Prostate gland (tissue), 2 donors: ENCODE measurements around the gene VEPH1. TPM values are rescaled to one million over a fixed set of nuclear protein-coding genes. Genes with fewer than 3 reads are reported as not detected.

Source experiments
- DNase-seq: peaks from one replicate; pipeline ENCODE4 v3.0.0-alpha.2; 2019; ENCODE audit warnings: low spot score
- H3K27ac ChIP-seq, 2 donors: fragments of 200-600 bp; sonication (generic); 2 replicates each; pipeline ENCODE4 v1.5.1; 2017 to 2019
- H3K27me3 ChIP-seq: fragments of 200-600 bp; sonication (generic); replicated peaks from 2 replicates; pipeline ENCODE4 v1.5.1; 2019; ENCODE audit not compliant: insufficient read depth
- H3K36me3 ChIP-seq, 2 donors: fragments of 200-600 bp; sonication (generic); 1 replicate in 1 of 2; 2 replicates in 1 of 2; pipeline versions ENCODE4 v1.5.1 to v1.8.1; 2017 to 2019
- H3K4me1 ChIP-seq: fragments of 200-600 bp; sonication (generic); replicated peaks from 2 replicates; pipeline ENCODE4 v1.5.1; 2019
- H3K4me3 ChIP-seq, 2 donors: fragments of 200-600 bp; sonication (generic); 2 replicates each; pipeline ENCODE4 v1.5.1; 2017 to 2019
- H3K9me3 ChIP-seq: fragments of 200-600 bp; sonication (generic); 2 replicates; pipeline ENCODE4 v1.5.1; 2017
- POLR2A ChIP-seq: fragments of 450-650 bp; IDR thresholded peaks from one replicate; pipeline ENCODE4 v1.6.1; 2016; ENCODE audit warnings: antibody characterized with exemption, mild to moderate bottlenecking
- POLR2AphosphoS5 ChIP-seq: sonication (generic); formaldehyde crosslinking; IDR thresholded peaks from one replicate; pipeline ENCODE4 v1.6.1; 2017; ENCODE audit warnings: antibody characterized with exemption
- WGBS: methylation state at CpG from one replicate; pipeline ENCODE4 v1.1.5; 2018; 5-methylcytosine and 5-hydroxymethylcytosine counted together
- intact Hi-C: fragments of 100-400 bp; cut with DNase I; formaldehyde crosslinking; loops from one replicate; pipeline ENCODE4 v1.14.2; 2022
- total RNA-seq, 2 donors: library from RNA; depleted of rRNA; stranded (reverse); fragments of >200 nt; gene quantifications; one replicate each; pipeline ENCODE4 v1.1.0, GENCODE V29; 2016
- TF ChIP-seq, protein P1 (sequence below), 4 experiments: fragments of 200-600 bp in 2 of 4; fragments of 450-650 bp in 2 of 4; sonication (generic) in 2 of 4; IDR thresholded peaks; 1 replicate in 3 of 4; 2 replicates in 1 of 4; pipeline ENCODE4 v1.5.1; 2016 to 2019; ENCODE audit warnings: antibody characterized with exemption in 4 of 4, mild to moderate bottlenecking in 2 of 4, moderate library complexity in 2 of 4

The VEPH1 gene
- total RNA-seq, 2 donors from 2014 or later, result 1.4 to 3.4 TPM

DNA sequence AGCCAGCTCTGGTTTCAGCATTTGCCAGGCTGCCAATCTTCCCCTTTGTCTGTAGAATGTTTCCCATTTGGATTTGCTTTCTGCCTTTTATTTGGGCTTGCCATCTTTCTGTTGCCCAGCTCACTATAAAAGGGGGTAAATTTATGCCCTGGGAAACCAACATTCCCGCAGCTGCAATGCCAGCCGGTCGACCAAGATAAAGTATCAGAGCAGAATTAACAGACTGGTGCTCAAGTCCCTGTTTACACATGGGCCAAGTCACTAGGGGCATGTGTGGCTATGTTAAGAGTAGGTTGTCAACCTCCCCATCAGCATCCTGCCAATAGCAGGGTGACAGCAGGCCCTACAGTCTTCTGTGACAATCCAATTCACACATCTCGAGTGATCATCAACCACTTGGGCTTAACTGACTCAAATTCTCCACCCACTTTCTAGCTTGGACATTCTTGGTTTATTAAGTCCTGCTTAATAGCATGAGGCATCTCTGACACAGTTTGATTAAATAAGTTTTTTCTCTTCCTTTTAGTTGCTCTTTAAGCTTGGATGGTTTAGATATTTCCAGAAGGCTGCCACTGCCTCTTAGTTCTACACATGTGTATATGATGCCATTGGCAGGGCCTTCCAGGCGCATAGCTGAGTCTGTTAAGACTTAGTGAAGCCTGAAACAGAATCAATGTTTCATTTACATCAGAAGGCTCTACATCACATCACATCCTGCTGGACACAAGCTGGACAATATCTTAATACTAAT is 24.1 kb upstream of the VEPH1 start:
- no peaks in the 10 kb centered on the region for H3K36me3 ChIP-seq
- 74% methylated on average over 5 of the region's 5 CpGs for WGBS
- H3K27ac ChIP-seq, result no peak overlapping the region
- DNase-seq, result no peak
- no peaks in the 10 kb centered on the region for H3K9me3 ChIP-seq
- intact Hi-C loops, result no loop called here
- no peak overlapping the region for H3K4me3 ChIP-seq
- TF ChIP-seq, protein P1, sequence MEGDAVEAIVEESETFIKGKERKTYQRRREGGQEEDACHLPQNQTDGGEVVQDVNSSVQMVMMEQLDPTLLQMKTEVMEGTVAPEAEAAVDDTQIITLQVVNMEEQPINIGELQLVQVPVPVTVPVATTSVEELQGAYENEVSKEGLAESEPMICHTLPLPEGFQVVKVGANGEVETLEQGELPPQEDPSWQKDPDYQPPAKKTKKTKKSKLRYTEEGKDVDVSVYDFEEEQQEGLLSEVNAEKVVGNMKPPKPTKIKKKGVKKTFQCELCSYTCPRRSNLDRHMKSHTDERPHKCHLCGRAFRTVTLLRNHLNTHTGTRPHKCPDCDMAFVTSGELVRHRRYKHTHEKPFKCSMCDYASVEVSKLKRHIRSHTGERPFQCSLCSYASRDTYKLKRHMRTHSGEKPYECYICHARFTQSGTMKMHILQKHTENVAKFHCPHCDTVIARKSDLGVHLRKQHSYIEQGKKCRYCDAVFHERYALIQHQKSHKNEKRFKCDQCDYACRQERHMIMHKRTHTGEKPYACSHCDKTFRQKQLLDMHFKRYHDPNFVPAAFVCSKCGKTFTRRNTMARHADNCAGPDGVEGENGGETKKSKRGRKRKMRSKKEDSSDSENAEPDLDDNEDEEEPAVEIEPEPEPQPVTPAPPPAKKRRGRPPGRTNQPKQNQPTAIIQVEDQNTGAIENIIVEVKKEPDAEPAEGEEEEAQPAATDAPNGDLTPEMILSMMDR (IDR thresholded peaks at IDR 0.05), result no peak
- no peak for TF ChIP-seq POLR2AphosphoS5
- TF ChIP-seq POLR2A, result no peak
- H3K4me1 ChIP-seq, result no peaks in the 10 kb centered on the region
- H3K27me3 ChIP-seq, result no peaks in the 10 kb centered on the region

DNA sequence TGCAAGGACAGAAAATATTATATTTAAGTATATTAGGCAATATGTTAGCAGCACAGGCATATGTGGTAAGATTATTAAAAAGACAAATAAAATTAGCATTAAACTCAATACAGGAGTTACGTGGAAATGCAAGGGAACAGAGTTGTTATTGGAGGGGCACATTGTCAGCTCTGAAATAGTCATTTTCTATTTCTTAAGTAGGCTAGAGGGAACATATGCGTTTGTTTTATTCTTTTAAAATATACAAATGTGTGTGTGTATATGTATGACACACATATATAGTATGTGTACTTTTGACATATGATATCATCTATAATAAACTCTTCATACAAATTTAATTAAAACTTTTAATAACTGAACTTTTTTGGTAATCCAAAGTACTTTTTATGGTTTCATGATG is 22.8 kb upstream of the VEPH1 start:
- H3K27ac ChIP-seq, result no peak overlapping the region
- H3K4me1 ChIP-seq, result no peaks in the 10 kb centered on the region
- no peaks in the 10 kb centered on the region for H3K9me3 ChIP-seq
- no peak for TF ChIP-seq POLR2A
- TF ChIP-seq, protein P1 (IDR thresholded peaks at IDR 0.05), result no peak
- no peak for TF ChIP-seq POLR2AphosphoS5
- no peak overlapping the region for H3K4me3 ChIP-seq
- no peak for DNase-seq
- intact Hi-C loops, result no loop called here
- no peaks in the 10 kb centered on the region for H3K36me3 ChIP-seq
- H3K27me3 ChIP-seq, result no peaks in the 10 kb centered on the region
- WGBS, result 75% methylated on average over 2 of the region's 2 CpGs

DNA sequence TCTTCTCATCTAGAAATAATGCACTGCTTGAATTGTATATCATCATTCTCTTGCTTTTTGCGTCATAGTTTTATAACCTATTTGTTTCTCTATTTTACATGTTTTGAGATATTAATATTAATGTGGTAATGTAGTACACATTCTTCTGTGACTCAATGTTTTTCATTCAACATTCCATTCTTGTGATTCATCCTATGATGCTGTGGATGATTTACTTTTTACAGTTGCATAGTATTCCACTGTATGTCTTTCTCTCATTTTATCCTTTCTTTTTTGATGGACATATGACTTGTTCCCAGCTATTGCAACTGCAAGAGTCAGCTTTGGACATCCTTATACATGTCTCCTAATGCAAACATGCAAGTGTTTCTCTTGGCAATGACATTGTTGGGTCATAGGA is 20.6 kb upstream of the VEPH1 start:
- no peak for DNase-seq
- Histone ChIP-seq H3K4me3 (no peak overlapping the region), H3K36me3 (no peaks in the 10 kb centered on the region), H3K9me3 (no peaks in the 10 kb centered on the region), H3K27me3 (no peaks in the 10 kb centered on the region), H3K27ac (no peak overlapping the region), H3K4me1 (no peaks in the 10 kb centered on the region)
- intact Hi-C loops, result no loop called here
- TF ChIP-seq POLR2A (no peak), POLR2AphosphoS5 (no peak)
- TF ChIP-seq, protein P1 (IDR thresholded peaks at IDR 0.05), result no peak
- WGBS, result 91% methylated on average over 1 of the region's 1 CpG

DNA sequence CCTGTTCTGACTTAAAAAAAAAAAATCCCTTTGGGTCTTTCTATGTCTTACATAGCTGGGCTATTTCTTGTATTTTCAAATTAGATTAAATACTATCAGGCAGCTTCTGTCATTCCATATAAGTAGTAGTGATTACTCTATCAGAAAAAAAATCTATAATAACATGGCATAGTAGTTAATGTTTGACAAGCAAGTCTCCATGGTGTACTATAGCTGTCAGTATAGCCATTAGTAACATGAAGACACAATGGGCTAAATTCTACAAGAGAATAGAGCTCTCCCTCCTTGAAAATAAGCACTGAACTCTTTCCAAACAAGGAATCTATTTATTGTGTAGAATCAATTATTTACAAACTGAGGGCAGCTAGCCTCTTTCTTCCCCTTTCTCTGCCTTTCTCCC is 19.4 kb upstream of the VEPH1 start:
- Histone ChIP-seq H3K27me3 (no peaks in the 10 kb centered on the region), H3K27ac (no peak overlapping the region), H3K36me3 (no peaks in the 10 kb centered on the region), H3K9me3 (no peaks in the 10 kb centered on the region), H3K4me3 (no peak overlapping the region), H3K4me1 (no peaks in the 10 kb centered on the region)
- intact Hi-C loops, result no loop called here
- DNase-seq, result no peak
- TF ChIP-seq POLR2A, result no peak
- no peak for TF ChIP-seq POLR2AphosphoS5
- TF ChIP-seq, protein P1 (IDR thresholded peaks at IDR 0.05), result no peak

DNA sequence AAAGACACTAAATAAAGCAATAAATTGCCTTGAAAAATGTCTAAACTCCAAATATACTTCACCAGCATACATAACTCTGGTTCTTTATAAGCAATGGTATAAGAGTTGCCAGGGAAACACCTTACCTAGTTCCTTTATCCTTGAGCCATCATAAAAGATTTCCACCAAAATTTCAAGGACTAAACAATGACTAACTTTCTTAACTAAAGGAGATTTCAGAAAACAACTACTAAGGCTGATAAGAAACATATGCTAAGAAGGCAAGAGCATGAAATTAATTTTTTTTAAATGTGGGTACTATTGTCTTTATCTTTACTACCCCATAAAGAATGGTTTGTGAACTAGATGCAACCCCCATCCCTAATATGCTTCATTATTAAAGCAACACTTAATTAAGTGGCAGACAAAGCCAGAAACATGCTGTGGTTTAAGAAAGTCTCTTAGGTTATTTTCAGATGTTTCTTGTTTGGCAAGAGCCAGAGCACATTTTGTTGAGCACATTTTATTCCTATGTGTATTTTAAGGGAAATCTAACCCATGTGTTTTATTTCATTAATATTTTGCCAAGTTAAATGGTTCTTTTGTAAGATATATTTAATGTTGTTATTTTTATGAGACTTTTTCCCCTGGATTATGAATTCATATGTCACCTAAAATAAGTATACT is 17.4 kb upstream of the VEPH1 start:
- DNase-seq, result no peak
- Histone ChIP-seq H3K4me1 (no peaks in the 10 kb centered on the region), H3K36me3 (no peaks in the 10 kb centered on the region), H3K9me3 (no peaks in the 10 kb centered on the region), H3K27ac (no peak overlapping the region), H3K27me3 (no peaks in the 10 kb centered on the region), H3K4me3 (no peak overlapping the region)
- TF ChIP-seq, protein P1 (IDR thresholded peaks at IDR 0.05), result no peak
- TF ChIP-seq POLR2AphosphoS5 (no peak), POLR2A (no peak)
- intact Hi-C loops, result no loop called here
